Panc1 (cell line): Measurements from ENCODE around the gene CD46. TPM values are rescaled to one million over a fixed set of nuclear protein-coding genes. Genes with fewer than 3 reads are reported as not detected.

Source experiments
- ATAC-seq: fragments of 200-7000 bp; cut with Tn5 transposase; 2 replicates; pipeline ENCODE4 v1.9.1; 2020; ENCODE audit warnings: mild to moderate bottlenecking, moderate library complexity
- BruUV-seq: library from RNA; stranded (reverse); fragments of 400-500 nt; replicated peaks from 2 replicates; lab custom pipeline; 2021; lab: Mats Ljungman, UMichigan
- CTCF ChIA-PET: fragments of 300-600 bp; sonication (Branson Sonifier 250); formaldehyde crosslinking; loops from one replicate; lab custom pipeline; 2022; ENCODE audit warnings: antibody characterized with exemption; lab: Charles Lee
- POLR2A ChIA-PET: fragments of 300-600 bp; sonication (Branson Sonifier 250); formaldehyde crosslinking; loops from one replicate; lab custom pipeline; 2022; ENCODE audit warnings: antibody characterized with exemption; lab: Charles Lee
- DNase-seq: peaks from one replicate; pipeline ENCODE4 v3.0.0-alpha.2; 2010; ENCODE audit warnings: low read depth, low spot score
- H3K27ac ChIP-seq: 2 replicates; pipeline ENCODE4 v1.5.1; 2011; ENCODE audit warnings: mild to moderate bottlenecking, low read length, inconsistent platforms
- H3K27me3 ChIP-seq: fragments of 200-500 bp; sonication (Bioruptor generic); 2 replicates; pipeline ENCODE4 v1.6.0; 2014; ENCODE audit warnings: low read length, inconsistent platforms; ENCODE audit not compliant: control insufficient read depth, insufficient read depth
- H3K36me3 ChIP-seq: fragments of 200-500 bp; sonication (Bioruptor generic); 2 replicates; pipeline ENCODE4 v1.5.1; 2014; ENCODE audit warnings: inconsistent platforms, mild to moderate bottlenecking, low read length, moderate library complexity; ENCODE audit not compliant: control insufficient read depth, insufficient read depth
- H3K4me1 ChIP-seq: 2 replicates; pipeline ENCODE4 v1.5.1; 2011; ENCODE audit warnings: inconsistent platforms, mild to moderate bottlenecking, low read length, moderate library complexity; ENCODE audit not compliant: control insufficient read depth, insufficient read depth
- H3K4me3 ChIP-seq, 2 experiments: 2 replicates each; pipeline ENCODE4 v1.5.1; 2011 to 2012; ENCODE audit warnings: low read depth in 2 of 2, low read length in 2 of 2, mild to moderate bottlenecking in 2 of 2, inconsistent platforms in 1 of 2, moderate library complexity in 1 of 2
- H3K9me3 ChIP-seq: fragments of 200-500 bp; sonication (Bioruptor generic); 2 replicates; pipeline ENCODE4 v1.5.1; 2014; ENCODE audit warnings: low read depth, mild to moderate bottlenecking, inconsistent platforms, low read length, moderate library complexity; ENCODE audit not compliant: control insufficient read depth, insufficient read depth
- TCF7L2 ChIP-seq: IDR thresholded peaks from 2 replicates; pipeline ENCODE4 v1.6.1; 2011; ENCODE audit warnings: mild to moderate bottlenecking, low read depth, low read length, inconsistent platforms
- in situ Hi-C: cut with HindIII; loops from 2 replicates; pipeline ENCODE4 v1.10.0; 2016; ENCODE audit warnings: low sequenced_read_pairs, low pct_unique_long_range_greater_than_20kb
- intact Hi-C: fragments of 100-400 bp; cut with micrococcal nuclease; formaldehyde crosslinking; loops from one replicate; pipeline ENCODE4 v1.10.0; 2022; ENCODE audit not compliant: unreplicated experiment
- total RNA-seq: library from RNA; stranded (reverse); gene quantifications from one replicate; pipeline ENCODE4 v1.2.1, GENCODE V29; 2021; ENCODE audit not compliant: unreplicated experiment
- TF ChIP-seq, protein P1 (sequence below): fragments of 450-650 bp; IDR thresholded peaks from 2 replicates; pipeline ENCODE4 v1.5.1; 2017; ENCODE audit warnings: mild to moderate bottlenecking
- TF ChIP-seq, protein P2 (sequence below), 2 experiments: IDR thresholded peaks; 2 replicates each; pipeline ENCODE4 v1.6.1; 2011 to 2012; ENCODE audit warnings: low read depth in 2 of 2, control low read depth in 1 of 2, low read length in 1 of 2, mild to moderate bottlenecking in 1 of 2, moderate library complexity in 1 of 2; ENCODE audit not compliant: insufficient read depth in 1 of 2

Gene CD46
- total RNA-seq, 1 experiment from 2014 or later: 128 TPM

DNA sequence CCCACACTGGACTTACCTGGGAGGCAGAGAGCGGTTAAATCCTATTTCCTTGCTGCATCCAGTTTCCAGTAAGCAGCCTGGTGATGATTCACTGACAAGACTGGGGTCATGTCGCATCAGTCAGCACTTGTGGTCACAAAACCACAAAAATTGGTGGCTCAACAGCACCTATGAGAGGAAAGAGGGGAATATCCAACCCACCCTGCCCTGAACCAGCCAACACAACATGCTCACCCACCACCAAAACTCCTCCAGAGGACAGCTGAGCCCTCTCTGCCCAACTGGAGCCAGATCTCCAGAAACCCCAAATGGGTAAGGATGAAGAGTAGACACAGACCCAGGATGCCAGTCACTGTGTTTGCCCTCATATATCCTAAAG, 64.0 kb downstream of the CD46 start:
- Histone ChIP-seq H3K27ac (no peak overlapping the region), H3K9me3 (no peaks in the 10 kb centered on the region), H3K27me3 (no peaks in the 10 kb centered on the region), H3K4me1 (no peaks in the 10 kb centered on the region), H3K36me3 (no peaks in the 10 kb centered on the region), H3K4me3 (no peak overlapping the region)
- intact Hi-C loops (no loop called here), in situ Hi-C loops (no loop called here)
- ChIA-PET POLR2A (no interaction called here), CTCF (no interaction called here)
- ATAC-seq (no peak), DNase-seq (no peak)
- TF ChIP-seq, protein P1, sequence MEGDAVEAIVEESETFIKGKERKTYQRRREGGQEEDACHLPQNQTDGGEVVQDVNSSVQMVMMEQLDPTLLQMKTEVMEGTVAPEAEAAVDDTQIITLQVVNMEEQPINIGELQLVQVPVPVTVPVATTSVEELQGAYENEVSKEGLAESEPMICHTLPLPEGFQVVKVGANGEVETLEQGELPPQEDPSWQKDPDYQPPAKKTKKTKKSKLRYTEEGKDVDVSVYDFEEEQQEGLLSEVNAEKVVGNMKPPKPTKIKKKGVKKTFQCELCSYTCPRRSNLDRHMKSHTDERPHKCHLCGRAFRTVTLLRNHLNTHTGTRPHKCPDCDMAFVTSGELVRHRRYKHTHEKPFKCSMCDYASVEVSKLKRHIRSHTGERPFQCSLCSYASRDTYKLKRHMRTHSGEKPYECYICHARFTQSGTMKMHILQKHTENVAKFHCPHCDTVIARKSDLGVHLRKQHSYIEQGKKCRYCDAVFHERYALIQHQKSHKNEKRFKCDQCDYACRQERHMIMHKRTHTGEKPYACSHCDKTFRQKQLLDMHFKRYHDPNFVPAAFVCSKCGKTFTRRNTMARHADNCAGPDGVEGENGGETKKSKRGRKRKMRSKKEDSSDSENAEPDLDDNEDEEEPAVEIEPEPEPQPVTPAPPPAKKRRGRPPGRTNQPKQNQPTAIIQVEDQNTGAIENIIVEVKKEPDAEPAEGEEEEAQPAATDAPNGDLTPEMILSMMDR: no peak
- TF ChIP-seq, protein P2, sequence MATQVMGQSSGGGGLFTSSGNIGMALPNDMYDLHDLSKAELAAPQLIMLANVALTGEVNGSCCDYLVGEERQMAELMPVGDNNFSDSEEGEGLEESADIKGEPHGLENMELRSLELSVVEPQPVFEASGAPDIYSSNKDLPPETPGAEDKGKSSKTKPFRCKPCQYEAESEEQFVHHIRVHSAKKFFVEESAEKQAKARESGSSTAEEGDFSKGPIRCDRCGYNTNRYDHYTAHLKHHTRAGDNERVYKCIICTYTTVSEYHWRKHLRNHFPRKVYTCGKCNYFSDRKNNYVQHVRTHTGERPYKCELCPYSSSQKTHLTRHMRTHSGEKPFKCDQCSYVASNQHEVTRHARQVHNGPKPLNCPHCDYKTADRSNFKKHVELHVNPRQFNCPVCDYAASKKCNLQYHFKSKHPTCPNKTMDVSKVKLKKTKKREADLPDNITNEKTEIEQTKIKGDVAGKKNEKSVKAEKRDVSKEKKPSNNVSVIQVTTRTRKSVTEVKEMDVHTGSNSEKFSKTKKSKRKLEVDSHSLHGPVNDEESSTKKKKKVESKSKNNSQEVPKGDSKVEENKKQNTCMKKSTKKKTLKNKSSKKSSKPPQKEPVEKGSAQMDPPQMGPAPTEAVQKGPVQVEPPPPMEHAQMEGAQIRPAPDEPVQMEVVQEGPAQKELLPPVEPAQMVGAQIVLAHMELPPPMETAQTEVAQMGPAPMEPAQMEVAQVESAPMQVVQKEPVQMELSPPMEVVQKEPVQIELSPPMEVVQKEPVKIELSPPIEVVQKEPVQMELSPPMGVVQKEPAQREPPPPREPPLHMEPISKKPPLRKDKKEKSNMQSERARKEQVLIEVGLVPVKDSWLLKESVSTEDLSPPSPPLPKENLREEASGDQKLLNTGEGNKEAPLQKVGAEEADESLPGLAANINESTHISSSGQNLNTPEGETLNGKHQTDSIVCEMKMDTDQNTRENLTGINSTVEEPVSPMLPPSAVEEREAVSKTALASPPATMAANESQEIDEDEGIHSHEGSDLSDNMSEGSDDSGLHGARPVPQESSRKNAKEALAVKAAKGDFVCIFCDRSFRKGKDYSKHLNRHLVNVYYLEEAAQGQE (IDR thresholded peaks at IDR 0.05; ENCODE audit: insufficient read depth in 1 of 2, low read depth in 2 of 2, low read length in 1 of 2): no peak
- no peak for TF ChIP-seq TCF7L2
- BruUV-seq: no TSS peak

DNA sequence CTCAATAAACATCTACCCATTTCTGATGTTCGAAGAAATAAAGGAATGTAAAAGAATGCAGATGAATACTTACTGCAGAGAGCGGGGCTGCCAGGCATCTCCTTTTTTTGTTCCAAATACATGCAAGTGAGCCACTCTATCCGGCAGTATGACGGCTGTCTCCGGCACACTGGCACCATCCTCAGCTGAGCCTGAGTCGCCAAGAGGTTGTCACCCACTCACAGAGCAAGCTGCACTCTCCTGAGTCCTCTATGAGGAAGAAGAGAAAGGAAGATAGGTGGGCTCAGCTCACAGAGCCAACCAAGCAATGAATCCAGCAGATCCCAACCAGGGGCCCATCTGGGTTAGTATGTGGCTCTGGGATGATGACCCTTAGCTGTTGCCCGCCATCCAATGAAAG, 65.3 kb downstream of the CD46 start:
- Histone ChIP-seq H3K4me1 (no peaks in the 10 kb centered on the region), H3K27ac (no peak overlapping the region), H3K9me3 (no peaks in the 10 kb centered on the region), H3K27me3 (no peaks in the 10 kb centered on the region), H3K4me3 (no peak overlapping the region), H3K36me3 (no peaks in the 10 kb centered on the region)
- POLR2A ChIA-PET: no interaction called here
- in situ Hi-C loops: no loop called here
- intact Hi-C loops: no loop called here
- TF ChIP-seq, protein P2 (IDR thresholded peaks at IDR 0.05; ENCODE audit: insufficient read depth in 1 of 2, low read depth in 2 of 2, low read length in 1 of 2): no peak
- ATAC-seq (no peak), DNase-seq (no peak)
- no TSS peak for BruUV-seq
- CTCF ChIA-PET: no interaction called here
